BLaER1 (cell line): ENCODE data around the gene CYP4F22.
"Not testable (repeated sequence)": the region's sequence is repeated elsewhere in the genome, so short reads cannot be mapped to it uniquely, and the experiment has no call there.

Source experiments
- H3K27ac ChIP-seq: shearing (Covaris generic); formaldehyde crosslinking; 2 replicates; pipeline ENCODE4 v1.8.1; 2022
- H3K27me3 ChIP-seq: shearing (Covaris generic); formaldehyde crosslinking; 2 replicates; pipeline ENCODE4 v1.8.1; 2022
- H3K36me3 ChIP-seq: shearing (Covaris generic); formaldehyde crosslinking; 2 replicates; pipeline ENCODE4 v1.8.1; 2022
- H3K4me1 ChIP-seq: shearing (Covaris generic); formaldehyde crosslinking; 2 replicates; pipeline ENCODE4 v1.8.1; 2022
- H3K4me2 ChIP-seq: shearing (Covaris generic); formaldehyde crosslinking; 2 replicates; pipeline ENCODE4 v1.8.1; 2022
- H3K4me3 ChIP-seq: shearing (Covaris generic); formaldehyde crosslinking; 2 replicates; pipeline ENCODE4 v1.8.1; 2022
- H3K9ac ChIP-seq: shearing (Covaris generic); formaldehyde crosslinking; 2 replicates; pipeline ENCODE4 v1.8.1; 2022
- H3K9me3 ChIP-seq: shearing (Covaris generic); formaldehyde crosslinking; 2 replicates; pipeline ENCODE4 v1.8.1; 2022
- H4K20me1 ChIP-seq: shearing (Covaris generic); formaldehyde crosslinking; 2 replicates; pipeline ENCODE4 v1.8.1; 2022
- Cebpa-rat ChIP-seq: shearing (Covaris generic); IDR thresholded peaks from 2 replicates; pipeline ENCODE4 v1.8.1; 2022

The CYP4F22 gene

GRCh38 chr19:15511671-15512424, 3.5 kb downstream of the CYP4F22 start:
- Histone ChIP-seq H3K9ac (no peak overlapping the region), H3K4me2 (no peak overlapping the region), H3K36me3 (no peaks in the 10 kb centered on the region), H3K27ac (no peak overlapping the region), H3K27me3 (peaks cover 32% of the 10 kb centered on the region), H4K20me1 (no peaks in the 10 kb centered on the region), H3K4me3 (no peak overlapping the region), H3K4me1 (peaks cover 12% of the 10 kb centered on the region), H3K9me3 (peaks cover 22% of the 10 kb centered on the region)
- no peak for TF ChIP-seq Cebpa-rat

- H3K4me3 ChIP-seq: not testable (repeated sequence)
Observed at GRCh38 chr19:15515227-15515625, 6.9 kb downstream of the CYP4F22 start.

DNA sequence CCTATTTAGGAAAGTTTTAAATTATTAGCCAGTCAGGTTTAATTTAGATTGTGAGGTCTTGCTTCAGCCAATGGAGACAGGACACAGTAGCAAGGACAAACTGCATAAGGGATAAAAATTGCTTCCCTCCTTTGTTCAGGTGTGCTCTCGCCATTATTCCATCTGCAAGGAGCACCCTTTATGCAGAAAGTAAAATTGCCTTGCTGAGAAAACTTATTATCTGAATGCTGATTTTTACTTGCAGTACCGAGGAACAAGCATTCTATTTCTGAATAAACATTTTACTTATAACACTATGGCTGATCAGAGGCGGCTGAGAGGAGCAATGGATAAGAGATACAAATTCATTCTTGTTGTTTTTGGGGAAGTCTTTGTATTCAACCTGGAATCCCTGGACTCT, 8.0 kb downstream of the CYP4F22 start:
- no peak overlapping the region for H3K4me3 ChIP-seq
- H3K27ac ChIP-seq: no peak overlapping the region
- H3K4me2 ChIP-seq: no peak overlapping the region
- H3K36me3 ChIP-seq: no peaks in the 10 kb centered on the region
- no peak for TF ChIP-seq Cebpa-rat
- H3K27me3 ChIP-seq: no peaks in the 10 kb centered on the region
- no peaks in the 10 kb centered on the region for H4K20me1 ChIP-seq
- H3K4me1 ChIP-seq: peaks cover 12% of the 10 kb centered on the region
- peaks cover 35% of the 10 kb centered on the region for H3K9me3 ChIP-seq
- no peak overlapping the region for H3K9ac ChIP-seq

More at GRCh38 chr19:15515227-15515625, 6.9 kb downstream of the CYP4F22 start:
- H4K20me1 ChIP-seq, H3K27me3 ChIP-seq, H3K36me3 ChIP-seq: not testable (repeated sequence)
- Histone ChIP-seq H3K27ac (peak overlapping the region; percentile 78), H3K4me1 (peaks cover 12% of the 10 kb centered on the region), H3K9me3 (peaks cover 35% of the 10 kb centered on the region), H3K4me2 (peak overlapping the region; percentile 63), H3K9ac (peak overlapping the region; percentile 43; the same call in 1 of the 2 replicates)

DNA sequence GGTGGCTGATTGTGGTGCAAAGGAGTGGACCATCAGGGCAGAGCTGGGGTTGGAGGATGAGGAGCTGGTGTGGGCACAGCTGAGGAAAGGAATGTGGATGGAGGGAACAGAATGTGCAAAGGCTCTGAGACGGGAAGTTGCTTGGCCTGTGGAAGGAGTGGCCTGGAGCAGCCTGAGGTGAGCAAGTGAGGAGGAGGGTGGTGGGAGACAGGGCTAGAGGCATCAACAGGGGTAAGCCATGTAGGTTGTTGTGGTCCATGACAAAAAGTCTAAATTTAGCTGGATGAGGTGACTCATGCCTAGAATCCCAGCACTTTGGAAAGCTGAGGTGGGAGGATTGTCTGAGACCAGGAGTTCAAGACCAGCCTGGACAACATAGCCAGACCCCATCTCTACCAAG, 9.5 kb downstream of the CYP4F22 start:
- peaks cover 35% of the 10 kb centered on the region for H3K9me3 ChIP-seq
- no peaks in the 10 kb centered on the region for H3K36me3 ChIP-seq

GRCh38 chr19:15519433-15519976, 11.2 kb downstream of the CYP4F22 start:
- Histone ChIP-seq H4K20me1 (no peaks in the 10 kb centered on the region), H3K9me3 (peaks cover 35% of the 10 kb centered on the region), H3K9ac (no peak overlapping the region), H3K36me3 (no peaks in the 10 kb centered on the region), H3K27me3 (no peaks in the 10 kb centered on the region), H3K4me3 (no peak overlapping the region), H3K27ac (no peak overlapping the region), H3K4me1 (peaks cover 9% of the 10 kb centered on the region), H3K4me2 (no peak overlapping the region)
- TF ChIP-seq Cebpa-rat: no peak

More for the DNA sequence above, 9.5 kb downstream of the CYP4F22 start:
- no peak overlapping the region for H3K4me3 ChIP-seq
- no peaks in the 10 kb centered on the region for H3K27me3 ChIP-seq
- no peak overlapping the region for H3K9ac ChIP-seq
- no peak overlapping the region for H3K27ac ChIP-seq
- TF ChIP-seq Cebpa-rat: no peak
- no peaks in the 10 kb centered on the region for H4K20me1 ChIP-seq
- no peak overlapping the region for H3K4me2 ChIP-seq
- peaks cover 12% of the 10 kb centered on the region for H3K4me1 ChIP-seq

GRCh38 chr19:15524781-15525180, 16.5 kb downstream of the CYP4F22 start:
- TF ChIP-seq Cebpa-rat: no peak

DNA sequence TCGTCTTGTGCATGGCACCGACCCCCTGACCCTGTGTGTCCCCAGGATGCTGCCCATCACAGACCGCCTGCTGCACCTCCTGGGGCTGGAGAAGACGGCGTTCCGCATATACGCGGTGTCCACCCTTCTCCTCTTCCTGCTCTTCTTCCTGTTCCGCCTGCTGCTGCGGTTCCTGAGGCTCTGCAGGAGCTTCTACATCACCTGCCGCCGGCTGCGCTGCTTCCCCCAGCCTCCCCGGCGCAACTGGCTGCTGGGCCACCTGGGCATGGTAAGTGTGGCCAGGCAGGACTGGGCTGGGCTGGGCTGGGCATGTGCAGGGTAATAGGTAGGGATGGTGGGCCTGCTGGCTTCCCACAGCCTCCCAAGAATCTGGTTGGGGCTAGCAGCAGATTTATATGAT, 17.0 kb downstream of the CYP4F22 start:
- no peak for TF ChIP-seq Cebpa-rat
- Histone ChIP-seq H3K36me3 (no peaks in the 10 kb centered on the region), H3K27me3 (no peaks in the 10 kb centered on the region), H3K4me3 (no peak overlapping the region), H4K20me1 (no peaks in the 10 kb centered on the region), H3K4me2 (no peak overlapping the region), H3K9ac (no peak overlapping the region), H3K27ac (no peak overlapping the region), H3K9me3 (peaks cover 6% of the 10 kb centered on the region), H3K4me1 (no peaks in the 10 kb centered on the region)

More at GRCh38 chr19:15524781-15525180, 16.5 kb downstream of the CYP4F22 start:
- no peaks in the 10 kb centered on the region for H3K4me1 ChIP-seq
- peaks cover under 1% of the 10 kb centered on the region for H3K9me3 ChIP-seq
- H3K27ac ChIP-seq: no peak overlapping the region
- no peak overlapping the region for H3K4me3 ChIP-seq
- H3K27me3 ChIP-seq: no peaks in the 10 kb centered on the region
- no peaks in the 10 kb centered on the region for H3K36me3 ChIP-seq
- H3K9ac ChIP-seq: no peak overlapping the region
- H4K20me1 ChIP-seq: no peaks in the 10 kb centered on the region
- H3K4me2 ChIP-seq: no peak overlapping the region

GRCh38 chr19:15526408-15526807, 18.1 kb downstream of the CYP4F22 start:
- Histone ChIP-seq H3K4me3 (no peak overlapping the region), H3K27me3 (no peaks in the 10 kb centered on the region), H3K27ac (no peak overlapping the region), H3K9ac (no peak overlapping the region), H3K9me3 (peaks cover 13% of the 10 kb centered on the region), H3K4me1 (no peaks in the 10 kb centered on the region), H4K20me1 (no peaks in the 10 kb centered on the region), H3K36me3 (no peaks in the 10 kb centered on the region), H3K4me2 (no peak overlapping the region)
- no peak for TF ChIP-seq Cebpa-rat

DNA sequence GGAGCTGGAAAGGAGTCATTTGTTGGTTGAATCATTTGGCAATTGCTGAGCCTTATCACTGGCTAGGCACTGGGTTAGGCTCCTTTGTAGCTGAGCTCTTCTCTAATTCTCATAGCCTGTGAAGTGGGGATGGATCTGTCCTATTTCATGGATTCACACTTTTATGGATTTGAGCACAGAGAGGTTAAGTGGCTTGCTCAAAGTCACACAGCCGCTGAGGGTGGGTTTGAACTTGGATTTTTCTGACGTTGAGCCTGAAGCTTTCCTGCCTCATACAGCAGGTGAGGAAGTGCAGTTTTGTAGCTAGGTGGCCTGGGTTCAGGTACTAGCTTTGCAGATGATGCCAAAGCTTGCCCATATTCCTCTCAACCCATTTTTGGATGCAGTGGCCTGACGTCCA, 19.4 kb downstream of the CYP4F22 start:
- H3K4me2 ChIP-seq: no peak overlapping the region
- H3K27ac ChIP-seq: no peak overlapping the region
- no peak overlapping the region for H3K9ac ChIP-seq
- TF ChIP-seq Cebpa-rat: no peak
- no peaks in the 10 kb centered on the region for H3K36me3 ChIP-seq
- no peaks in the 10 kb centered on the region for H3K27me3 ChIP-seq
- H3K4me1 ChIP-seq: no peaks in the 10 kb centered on the region
- peaks cover 13% of the 10 kb centered on the region for H3K9me3 ChIP-seq
- no peaks in the 10 kb centered on the region for H4K20me1 ChIP-seq
- no peak overlapping the region for H3K4me3 ChIP-seq

DNA sequence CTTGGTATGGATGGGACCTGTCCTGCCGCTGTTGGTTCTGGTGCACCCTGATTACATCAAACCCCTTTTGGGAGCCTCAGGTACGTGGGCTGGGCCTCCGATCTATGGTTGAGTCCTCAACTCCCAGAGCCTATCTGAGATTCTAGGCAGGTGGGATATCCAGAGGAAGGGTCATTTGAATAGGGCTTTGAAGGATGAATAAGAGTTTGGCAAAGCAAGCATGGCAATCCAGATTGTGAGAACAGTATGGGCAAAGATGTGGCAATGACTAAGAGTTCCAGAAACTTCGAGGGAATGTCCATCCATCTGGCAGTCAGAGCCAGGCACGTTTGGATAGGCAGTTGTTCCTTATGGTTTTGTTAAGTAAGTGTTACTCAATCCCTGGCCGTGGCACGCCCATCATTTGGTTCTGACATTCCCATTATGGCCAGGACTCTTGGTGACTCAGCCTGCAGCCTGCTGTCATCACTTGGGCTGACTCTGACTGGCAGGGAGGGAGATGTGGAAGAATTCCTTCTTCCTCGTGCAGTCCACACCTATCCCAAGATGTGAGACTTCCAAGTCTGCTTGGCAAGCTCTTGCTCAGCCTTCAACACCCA, 21.5 kb downstream of the CYP4F22 start:
- no peak for TF ChIP-seq Cebpa-rat
- H3K27me3 ChIP-seq: no peaks in the 10 kb centered on the region
- peaks cover 13% of the 10 kb centered on the region for H3K9me3 ChIP-seq
- H4K20me1 ChIP-seq: no peaks in the 10 kb centered on the region
- H3K4me1 ChIP-seq: no peaks in the 10 kb centered on the region
- no peak overlapping the region for H3K9ac ChIP-seq
- no peak overlapping the region for H3K4me2 ChIP-seq
- no peaks in the 10 kb centered on the region for H3K36me3 ChIP-seq
- no peak overlapping the region for H3K27ac ChIP-seq
- no peak overlapping the region for H3K4me3 ChIP-seq
